GM18870 (cell line): ENCODE measurements around the gene PROKR1.
A peak's percentile ranks its signal among the peaks of the same experiment; 100 is the strongest.
"Not testable (repeated sequence)": the region's sequence is repeated elsewhere in the genome, so short reads cannot be mapped to it uniquely, and the experiment has no call there.

Experiments used
- ATAC-seq: cut with Tn5 transposase; IDR thresholded peaks from one replicate; pipeline ENCODE4 v1.9.1; 2021; ENCODE audit warnings: moderate library complexity; ENCODE audit not compliant: unreplicated experiment

The PROKR1 gene

DNA sequence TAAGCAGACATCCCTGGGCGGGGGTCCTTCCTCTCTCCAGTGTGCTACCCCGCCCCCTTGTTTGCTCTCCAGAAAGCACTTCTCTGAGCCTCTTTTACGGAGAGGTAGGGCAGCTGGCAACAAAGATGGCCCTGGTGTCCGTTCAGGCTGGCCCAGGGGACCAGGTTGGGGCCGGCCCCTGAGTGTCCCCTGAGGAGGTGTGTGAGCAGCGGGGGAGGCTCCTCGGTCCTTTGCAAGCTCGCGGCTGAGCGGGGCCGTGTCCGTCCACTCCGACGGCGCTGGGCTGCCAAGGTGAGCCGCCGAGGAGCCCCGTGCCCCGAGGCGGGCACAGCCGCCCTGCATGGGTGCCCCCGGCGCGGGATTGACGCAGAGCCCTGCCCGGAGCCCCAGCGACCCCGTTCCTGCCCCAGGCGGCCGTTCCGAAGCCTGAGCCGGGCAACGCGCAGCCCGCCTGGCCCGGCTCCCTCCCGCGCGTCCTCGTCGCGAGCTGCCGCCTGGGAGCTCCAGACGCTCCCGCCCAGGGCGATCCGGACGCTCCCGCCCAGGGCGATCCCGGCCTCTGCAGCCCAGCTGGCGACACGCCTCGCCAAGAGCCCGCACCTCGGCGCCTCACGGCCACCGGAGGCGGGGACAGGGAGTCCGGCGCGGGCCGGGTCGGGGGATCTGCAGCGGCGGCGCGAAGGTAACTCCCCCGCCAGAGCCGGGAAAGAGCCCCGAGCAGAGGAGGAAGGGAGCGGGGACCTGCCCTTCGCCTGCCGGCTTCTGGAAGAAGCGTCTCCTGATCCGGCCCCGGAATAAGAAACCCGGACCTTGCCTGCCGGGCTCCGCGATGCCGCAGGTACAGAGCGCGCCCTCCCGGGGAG, at the start of gene PROKR1:
Gene PROKR1, plus strand, starts transcription at position 569 of the 863 bp plus-strand sequence. CDS start 2,243 bp downstream, outside the sequence.
- no peak for ATAC-seq

- no peak for ATAC-seq
Observed at GRCh38 chr2:68594041-68594440, 49.3 kb upstream of the PROKR1 start.

GRCh38 chr2:68594674-68595492, 48.5 kb upstream of the PROKR1 start:
- peak; percentile 86 for ATAC-seq

DNA sequence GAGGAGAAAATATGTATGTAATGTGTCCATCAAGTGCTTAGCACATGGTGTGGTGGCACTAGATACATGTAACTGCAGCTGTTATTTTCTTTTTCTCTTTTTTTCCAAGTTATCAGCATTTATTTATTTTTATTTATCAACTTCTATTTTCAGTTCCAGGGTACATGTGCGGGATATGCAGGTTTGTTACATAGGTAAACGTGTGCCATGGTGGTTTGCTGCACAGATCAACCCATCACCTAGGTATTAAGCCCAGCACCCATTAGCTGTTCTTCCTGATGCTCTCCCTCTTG, 47.9 kb upstream of the PROKR1 start:
- not testable (repeated sequence) for ATAC-seq

DNA sequence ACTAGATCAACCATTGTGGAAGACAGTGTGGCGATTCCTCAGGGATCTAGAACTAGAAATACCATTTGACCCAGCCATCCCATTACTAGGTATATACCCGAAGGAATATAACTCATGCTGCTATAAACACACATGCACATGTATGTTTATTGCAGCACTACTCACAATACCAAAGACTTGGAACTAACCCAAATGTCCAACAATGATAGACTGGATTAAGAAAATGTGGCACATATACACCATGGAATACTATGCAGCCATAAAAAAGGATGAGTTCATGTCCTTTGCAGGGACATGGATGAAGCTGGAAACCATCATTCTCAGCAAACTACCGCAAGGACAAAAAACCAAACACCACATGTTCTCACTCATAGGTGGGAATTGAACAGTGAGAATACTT, 42.9 kb upstream of the PROKR1 start:
- not testable (repeated sequence) for ATAC-seq

DNA sequence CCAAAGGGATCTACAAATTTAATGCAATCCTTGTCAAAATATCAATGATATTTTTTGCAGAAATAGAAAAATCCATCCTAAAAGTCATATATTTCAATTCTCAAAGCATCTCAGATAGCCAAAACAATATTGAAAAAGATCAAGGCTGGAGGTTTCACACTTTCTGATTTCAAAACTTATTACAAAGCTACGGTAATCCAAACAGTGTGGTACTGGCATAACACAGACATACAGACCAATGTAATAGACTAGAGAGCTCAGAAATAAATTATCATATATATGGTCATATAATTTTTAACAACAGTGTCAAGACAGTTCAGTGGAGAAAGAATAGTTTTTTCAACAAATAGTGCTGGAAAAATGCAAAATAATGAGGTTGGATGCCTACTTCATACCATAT, 40.3 kb upstream of the PROKR1 start:
- no peak for ATAC-seq

DNA sequence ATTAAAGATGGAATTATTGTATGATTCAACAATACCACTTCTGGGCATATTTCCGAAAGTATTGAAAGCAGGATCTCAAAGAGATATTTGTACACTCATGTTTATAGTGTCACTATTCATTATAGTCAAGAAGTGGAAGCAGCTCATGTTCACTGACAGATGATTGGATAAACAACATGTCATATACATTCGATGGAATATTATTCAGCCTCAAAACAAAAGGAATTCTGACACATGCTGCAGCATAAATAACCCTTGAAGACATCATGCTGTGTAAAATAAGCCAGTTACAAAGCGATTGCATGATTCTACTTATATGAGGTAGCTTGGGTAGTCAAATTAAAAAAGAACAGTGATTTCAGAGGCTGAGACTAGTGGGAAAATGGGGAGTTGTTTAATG, 39.3 kb upstream of the PROKR1 start:
- ATAC-seq, result no peak

- no peak for ATAC-seq
Observed at GRCh38 chr2:68605939-68606338, 37.4 kb upstream of the PROKR1 start.

DNA sequence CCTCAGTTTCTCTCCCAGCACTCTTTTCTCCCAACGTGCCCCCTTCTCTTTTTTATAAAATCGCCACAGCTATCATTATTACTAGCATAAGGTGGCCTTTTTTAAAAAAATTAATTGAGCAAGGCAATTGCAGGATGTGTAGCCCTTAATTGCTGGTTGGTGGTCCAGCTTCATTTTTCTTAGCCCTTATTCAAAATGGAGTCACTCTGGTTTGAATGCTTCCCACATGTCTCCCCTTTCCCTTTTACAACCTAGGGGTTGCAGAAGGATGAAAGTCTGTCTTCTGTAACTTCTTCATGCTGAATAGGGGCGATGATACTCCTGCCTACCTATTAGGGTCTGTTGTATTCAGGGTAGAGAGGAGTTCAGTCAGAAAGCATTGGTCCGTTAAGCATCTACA, 36.6 kb upstream of the PROKR1 start:
- no peak for ATAC-seq

- no peak for ATAC-seq
Observed at GRCh38 chr2:68607837-68608236, 35.5 kb upstream of the PROKR1 start.

DNA sequence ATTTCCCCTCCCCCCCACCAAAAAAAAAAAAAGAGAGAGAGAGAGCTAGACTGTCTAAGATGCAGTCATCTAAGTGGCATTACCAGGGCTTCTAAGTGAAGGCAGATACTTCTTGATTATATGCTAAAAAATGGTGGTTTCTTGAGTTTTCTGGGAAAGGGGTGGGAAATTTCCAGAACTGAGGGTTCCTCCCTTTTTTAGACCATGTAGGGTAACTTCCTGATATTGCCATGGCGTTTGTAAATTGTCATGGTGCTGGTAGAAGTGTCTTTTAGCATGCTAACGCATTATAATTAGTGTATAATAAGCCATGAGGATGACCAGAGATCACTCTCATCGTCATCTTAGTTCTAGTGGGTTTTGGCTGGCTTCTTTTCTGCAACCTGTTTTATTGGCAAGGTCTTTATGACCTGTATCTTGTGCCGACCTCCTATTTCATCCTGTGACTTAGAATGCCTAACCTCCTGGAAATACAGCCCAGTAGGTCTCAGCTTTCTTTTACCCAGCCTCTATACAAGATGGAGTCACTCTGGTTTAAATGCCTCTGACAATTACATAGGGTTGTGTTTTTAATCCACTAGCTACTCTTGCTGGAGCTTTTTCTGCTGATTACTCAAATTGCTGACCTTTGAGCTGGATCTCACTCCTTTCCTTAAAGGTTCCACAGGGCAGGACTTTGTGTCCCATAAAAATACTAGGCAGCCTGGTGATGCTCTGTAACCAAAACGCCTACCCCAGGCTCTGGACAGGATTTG, 30.4 kb upstream of the PROKR1 start:
- ATAC-seq, result no peak

- ATAC-seq, result no peak
Observed at GRCh38 chr2:68620772-68621171, 22.6 kb upstream of the PROKR1 start.

DNA sequence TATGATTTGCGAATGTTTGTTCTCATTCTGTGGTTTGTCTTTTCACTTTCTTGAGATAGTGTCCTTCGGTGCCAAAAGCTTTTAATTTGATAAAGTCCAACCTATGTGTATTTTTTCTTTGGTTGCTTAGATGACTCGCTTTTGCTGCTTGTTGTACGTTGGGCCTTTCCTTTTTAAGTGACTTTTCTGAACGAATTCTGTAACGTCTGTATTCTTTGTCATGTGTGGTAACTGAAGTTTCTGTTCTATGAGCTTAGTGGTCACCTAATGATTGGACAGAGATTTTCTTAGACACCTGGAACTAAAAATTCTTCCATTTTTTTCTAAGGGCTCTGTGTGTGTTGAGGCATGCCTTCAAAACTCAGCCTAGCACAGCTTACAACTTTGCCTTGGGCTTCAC, 19.6 kb upstream of the PROKR1 start:
- no peak for ATAC-seq

- no peak for ATAC-seq
Observed at GRCh38 chr2:68627615-68628014, 15.8 kb upstream of the PROKR1 start.

- ATAC-seq, result no peak
Observed at GRCh38 chr2:68632021-68632420, 11.4 kb upstream of the PROKR1 start.

- ATAC-seq, result no peak
Observed at GRCh38 chr2:68637047-68637446, 6.3 kb upstream of the PROKR1 start.

- ATAC-seq, result no peak
Observed at GRCh38 chr2:68643874-68644485, 601 bp downstream of the PROKR1 start.

DNA sequence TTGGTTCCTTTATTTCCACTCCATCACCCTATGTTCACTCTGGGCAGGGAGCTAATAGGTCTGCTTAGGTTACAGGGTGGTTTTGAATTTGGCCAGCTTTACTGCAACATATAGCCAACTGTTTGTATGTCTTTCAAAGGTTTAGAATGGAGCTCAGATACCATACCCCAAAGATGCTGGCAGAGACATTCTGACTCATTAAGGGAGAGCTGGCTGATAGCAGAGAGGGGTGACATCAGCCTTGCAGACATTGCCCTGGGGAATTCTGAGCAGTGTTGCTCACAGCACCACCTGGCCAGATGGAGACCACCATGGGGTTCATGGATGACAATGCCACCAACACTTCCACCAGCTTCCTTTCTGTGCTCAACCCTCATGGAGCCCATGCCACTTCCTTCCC, 2.1 kb downstream of the PROKR1 start:
- ATAC-seq, result no peak

GRCh38 chr2:68646303-68646702, 2.9 kb downstream of the PROKR1 start:
- ATAC-seq, result no peak

- no peak for ATAC-seq
Observed at GRCh38 chr2:68650645-68651044, 7.3 kb downstream of the PROKR1 start.

GRCh38 chr2:68653034-68653433, 9.7 kb downstream of the PROKR1 start:
- ATAC-seq, result no peak
